SK-N-MC (cell line): ENCODE results near the gene DYRK3.

Source experiments
- DNase-seq: peaks from one replicate; pipeline ENCODE4 v3.0.0-alpha.2; 2011; ENCODE audit warnings: low read depth, low spot score
- H3K27ac ChIP-seq: fragments of 200-600 bp; sonication (generic); 2 replicates; pipeline ENCODE4 v1.5.1; 2016; ENCODE audit warnings: mixed run types
- H3K36me3 ChIP-seq: fragments of 200-600 bp; sonication (generic); 2 replicates; pipeline ENCODE4 v1.6.1; 2017; ENCODE audit warnings: antibody characterized with exemption, low read length, mixed read lengths; ENCODE audit not compliant: insufficient read depth
- H3K4me3 ChIP-seq: fragments of 200-600 bp; sonication (generic); 2 replicates; pipeline ENCODE4 v1.5.1; 2016
- H3K9ac ChIP-seq: fragments of 200-600 bp; sonication (generic); 2 replicates; pipeline ENCODE4 v1.8.0; 2017; ENCODE audit warnings: mixed run types, mixed read lengths; ENCODE audit not compliant: insufficient read length
- H3K9me3 ChIP-seq: fragments of 200-600 bp; sonication (generic); 2 replicates; pipeline ENCODE4 v1.6.1; 2017; ENCODE audit warnings: low read depth, mild to moderate bottlenecking, antibody characterized with exemption, low read length, moderate library complexity, mixed read lengths
- EZH2 ChIP-seq: fragments of 200-600 bp; sonication (generic); IDR thresholded peaks from one replicate; pipeline ENCODE4 v1.6.1; 2017; ENCODE audit warnings: antibody characterized with exemption
- FOXP2 ChIP-seq: optimal IDR thresholded peaks from 2 replicates; pipeline ENCODE3; 2011; ENCODE audit warnings: mild to moderate bottlenecking, moderate library complexity; ENCODE audit not compliant: insufficient read depth; ENCODE audit errors: extremely low read length, control extremely low read depth
- POLR2AphosphoS5 ChIP-seq: IDR thresholded peaks from 2 replicates; pipeline ENCODE4 v1.6.1; 2012; ENCODE audit warnings: mild to moderate bottlenecking, low read depth, low read length, borderline replicate concordance

Gene DYRK3

DNA sequence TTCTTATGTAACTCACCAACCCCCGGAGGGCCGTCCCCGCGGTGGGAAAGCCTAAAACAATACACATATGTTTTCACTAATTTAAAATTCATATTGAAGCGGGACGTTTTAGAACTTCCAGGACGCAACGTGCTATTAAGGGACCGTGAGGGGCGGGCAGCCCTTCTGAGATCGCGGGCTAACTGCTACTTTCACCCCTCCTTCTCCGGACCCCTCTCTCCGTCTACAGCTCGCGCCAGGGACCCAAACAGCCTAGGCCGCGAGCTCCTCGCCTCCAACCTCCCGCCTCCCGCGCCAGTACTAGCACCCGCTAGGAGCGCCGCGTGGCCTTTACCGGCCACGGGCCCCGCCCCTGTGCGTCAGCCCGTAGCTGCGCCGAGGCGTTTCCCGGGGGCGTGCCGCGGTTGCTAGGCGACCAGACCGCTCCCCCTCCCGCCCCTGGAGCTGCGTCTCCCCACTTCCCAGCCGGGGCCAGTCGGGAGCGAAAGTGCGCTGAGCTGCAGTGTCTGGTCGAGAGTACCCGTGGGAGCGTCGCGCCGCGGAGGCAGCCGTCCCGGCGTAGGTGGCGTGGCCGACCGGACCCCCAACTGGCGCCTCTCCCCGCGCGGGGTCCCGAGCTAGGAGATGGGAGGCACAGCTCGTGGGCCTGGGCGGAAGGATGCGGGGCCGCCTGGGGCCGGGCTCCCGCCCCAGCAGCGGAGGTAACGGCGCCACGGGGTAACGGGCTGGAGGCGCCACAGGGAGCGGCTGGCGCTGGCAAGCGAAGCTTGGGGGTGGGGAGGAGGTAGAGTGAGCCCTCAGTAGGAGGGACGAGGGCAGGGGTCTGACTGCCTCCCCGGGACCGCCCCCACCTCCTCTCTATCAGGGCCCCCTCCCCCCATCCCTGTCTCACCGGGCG, at the start of gene DYRK3:
TSS of gene DYRK3 (plus strand) at position 457 of the 898 bp plus-strand sequence. CDS start at position 625, 168 bp downstream.
- TF ChIP-seq FOXP2 (no peak), POLR2AphosphoS5 (peak; percentile 96)
- Histone ChIP-seq H3K4me3 (peak within 1 kb of the TSS; percentile 99), H3K9me3 (no peaks in the 10 kb centered on the region), H3K27ac (peak within 1 kb of the TSS; percentile 83), H3K36me3 (peaks cover 18% of the 10 kb centered on the region), H3K9ac (peak within 1 kb of the TSS; percentile 86)
- DNase-seq: no peak

DNA sequence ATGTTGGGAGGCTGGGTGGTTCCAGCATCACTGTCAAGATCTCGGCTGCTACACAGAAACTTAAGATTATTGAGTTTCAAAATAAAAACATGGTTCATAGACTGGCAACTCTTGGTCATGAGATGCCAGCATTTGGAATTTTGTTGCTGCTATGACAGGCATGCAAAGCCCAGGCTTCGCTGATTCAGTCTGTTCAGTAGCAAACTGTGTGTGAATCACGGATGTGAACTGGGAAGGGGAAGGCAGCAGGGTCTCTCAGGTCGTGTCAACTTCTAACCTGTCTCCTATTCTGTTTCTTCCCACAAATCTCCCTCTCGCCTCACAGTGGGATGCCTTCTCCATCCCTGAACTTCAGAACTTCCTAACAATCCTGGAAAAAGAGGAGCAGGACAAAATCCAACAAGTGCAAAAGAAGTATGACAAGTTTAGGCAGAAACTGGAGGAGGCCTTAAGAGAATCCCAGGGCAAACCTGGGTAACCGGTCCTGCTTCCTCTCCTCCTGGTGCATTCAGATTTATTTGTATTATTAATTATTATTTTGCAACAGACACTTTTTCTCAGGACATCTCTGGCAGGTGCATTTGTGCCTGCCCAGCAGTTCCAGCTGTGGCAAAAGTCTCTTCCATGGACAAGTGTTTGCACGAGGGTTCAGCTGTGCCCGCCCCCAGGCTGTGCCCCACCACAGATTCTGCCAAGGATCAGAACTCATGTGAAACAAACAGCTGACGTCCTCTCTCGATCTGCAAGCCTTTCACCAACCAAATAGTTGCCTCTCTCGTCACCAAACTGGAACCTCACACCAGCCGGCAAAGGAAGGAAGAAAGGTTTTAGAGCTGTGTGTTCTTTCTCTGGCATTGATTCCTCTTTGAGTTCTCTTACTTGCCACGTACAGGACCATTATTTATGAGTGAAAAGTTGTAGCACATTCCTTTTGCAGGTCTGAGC, 48.6 kb upstream of the DYRK3 start:
- no peak for DNase-seq
- TF ChIP-seq POLR2AphosphoS5: no peak
- TF ChIP-seq FOXP2: no peak
- TF ChIP-seq EZH2: no peak
- Histone ChIP-seq H3K9ac (no peak overlapping the region), H3K36me3 (peaks cover 11% of the 10 kb centered on the region; the same call in 1 of the 2 replicates), H3K4me3 (no peak overlapping the region), H3K9me3 (no peaks in the 10 kb centered on the region), H3K27ac (no peak overlapping the region)

DNA sequence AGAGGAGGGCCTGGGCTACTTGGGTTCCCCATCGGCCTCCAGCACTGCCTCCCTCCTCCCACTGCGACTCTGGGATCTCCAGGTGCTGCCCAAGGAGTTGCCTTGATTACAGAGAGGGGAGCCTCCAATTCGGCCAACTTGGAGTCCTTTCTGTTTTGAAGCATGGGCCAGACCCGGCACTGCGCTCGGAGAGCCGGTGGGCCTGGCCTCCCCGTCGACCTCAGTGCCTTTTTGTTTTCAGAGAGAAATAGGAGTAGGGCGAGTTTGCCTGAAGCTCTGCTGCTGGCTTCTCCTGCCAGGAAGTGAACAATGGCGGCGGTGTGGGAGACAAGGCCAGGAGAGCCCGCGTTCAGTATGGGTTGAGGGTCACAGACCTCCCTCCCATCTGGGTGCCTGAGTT, 47.4 kb upstream of the DYRK3 start:
- no peak for DNase-seq
- Histone ChIP-seq H3K27ac (no peak overlapping the region), H3K36me3 (peaks cover 22% of the 10 kb centered on the region; the same call in 1 of the 2 replicates), H3K9me3 (no peaks in the 10 kb centered on the region), H3K4me3 (no peak overlapping the region), H3K9ac (no peak overlapping the region)
- no peak for TF ChIP-seq FOXP2
- TF ChIP-seq POLR2AphosphoS5: no peak
- no peak for TF ChIP-seq EZH2

DNA sequence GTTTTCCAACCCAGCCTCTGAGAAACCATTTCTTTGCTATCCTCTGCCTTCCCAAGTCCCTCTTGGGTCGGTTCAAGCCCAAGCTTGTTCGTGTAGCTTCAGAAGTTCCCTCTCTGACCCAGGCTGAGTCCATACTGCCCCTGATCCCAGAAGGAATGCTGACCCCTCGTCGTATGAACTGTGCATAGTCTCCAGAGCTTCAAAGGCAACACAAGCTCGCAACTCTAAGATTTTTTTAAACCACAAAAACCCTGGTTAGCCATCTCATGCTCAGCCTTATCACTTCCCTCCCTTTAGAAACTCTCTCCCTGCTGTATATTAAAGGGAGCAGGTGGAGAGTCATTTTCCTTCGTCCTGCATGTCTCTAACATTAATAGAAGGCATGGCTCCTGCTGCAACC, 46.8 kb upstream of the DYRK3 start:
- no peak for DNase-seq
- Histone ChIP-seq H3K36me3 (peaks cover 25% of the 10 kb centered on the region; the same call in 1 of the 2 replicates), H3K27ac (no peak overlapping the region), H3K4me3 (no peak overlapping the region), H3K9ac (no peak overlapping the region), H3K9me3 (no peaks in the 10 kb centered on the region)
- no peak for TF ChIP-seq POLR2AphosphoS5
- no peak for TF ChIP-seq FOXP2
- no peak for TF ChIP-seq EZH2

DNA sequence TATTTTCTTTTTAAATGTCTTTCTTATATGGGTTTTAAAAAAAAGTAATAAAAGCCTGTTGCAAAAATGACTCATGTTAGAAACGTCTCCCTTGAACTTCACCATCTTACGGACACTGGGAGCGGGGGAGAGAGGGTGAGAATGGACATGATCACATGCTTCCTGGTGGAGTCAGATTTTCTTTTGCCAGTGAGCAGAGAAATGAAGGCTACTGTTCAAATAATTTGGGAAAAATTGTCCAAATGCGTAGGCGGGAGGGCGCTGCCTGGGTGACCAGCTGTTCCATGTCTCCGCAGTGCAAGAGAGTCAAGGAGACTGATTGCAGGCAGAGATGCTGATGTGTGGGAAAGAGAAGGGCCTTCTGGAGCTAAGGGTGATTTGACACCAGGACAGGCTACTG, 46.1 kb upstream of the DYRK3 start:
- Histone ChIP-seq H3K9ac (no peak overlapping the region), H3K36me3 (peaks cover 32% of the 10 kb centered on the region; the same call in 1 of the 2 replicates)
- DNase-seq: no peak

DNA sequence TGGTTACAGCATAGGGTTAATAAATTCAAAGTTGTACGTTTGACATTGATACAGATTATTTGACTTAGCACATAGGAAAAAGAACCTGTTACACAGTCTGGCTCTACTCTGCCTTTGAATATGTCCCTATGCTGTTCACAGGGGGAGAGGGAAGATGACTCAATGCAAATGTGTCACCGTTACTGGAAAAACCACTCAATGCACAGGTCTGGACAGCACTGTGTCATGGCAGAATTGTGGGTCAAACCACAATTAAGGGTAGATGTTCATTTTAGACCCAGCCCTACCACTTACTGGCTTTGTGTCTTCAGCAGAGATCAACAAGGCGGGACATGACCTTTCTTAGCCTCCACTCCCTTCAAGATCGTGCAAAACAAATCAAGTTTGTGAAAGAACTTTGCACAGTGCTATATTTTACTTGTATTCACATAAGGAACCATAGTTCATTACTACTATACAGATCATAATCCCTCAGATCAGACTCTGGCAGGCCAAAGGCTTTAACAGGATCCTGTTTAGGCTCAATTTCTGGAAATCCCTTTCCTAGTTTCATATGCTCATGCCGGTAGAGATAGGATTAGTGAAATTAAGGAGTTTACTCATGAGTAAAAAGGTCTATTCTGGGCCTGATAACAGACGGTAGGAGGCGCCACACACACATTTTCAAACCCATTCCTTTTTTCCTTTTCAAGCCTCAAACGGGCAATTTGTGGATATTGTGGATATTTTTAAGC, 45.1 kb upstream of the DYRK3 start:
- Histone ChIP-seq H3K36me3 (peaks cover 42% of the 10 kb centered on the region), H3K9ac (no peak overlapping the region), H3K4me3 (no peak overlapping the region), H3K9me3 (no peaks in the 10 kb centered on the region), H3K27ac (no peak overlapping the region)
- DNase-seq: no peak
- TF ChIP-seq FOXP2 (no peak), POLR2AphosphoS5 (no peak), EZH2 (no peak)

More for the DNA sequence above, 46.1 kb upstream of the DYRK3 start:
- no peak overlapping the region for H3K27ac ChIP-seq
- no peaks in the 10 kb centered on the region for H3K9me3 ChIP-seq
- no peak overlapping the region for H3K4me3 ChIP-seq
- TF ChIP-seq POLR2AphosphoS5 (no peak), EZH2 (no peak), FOXP2 (no peak)

DNA sequence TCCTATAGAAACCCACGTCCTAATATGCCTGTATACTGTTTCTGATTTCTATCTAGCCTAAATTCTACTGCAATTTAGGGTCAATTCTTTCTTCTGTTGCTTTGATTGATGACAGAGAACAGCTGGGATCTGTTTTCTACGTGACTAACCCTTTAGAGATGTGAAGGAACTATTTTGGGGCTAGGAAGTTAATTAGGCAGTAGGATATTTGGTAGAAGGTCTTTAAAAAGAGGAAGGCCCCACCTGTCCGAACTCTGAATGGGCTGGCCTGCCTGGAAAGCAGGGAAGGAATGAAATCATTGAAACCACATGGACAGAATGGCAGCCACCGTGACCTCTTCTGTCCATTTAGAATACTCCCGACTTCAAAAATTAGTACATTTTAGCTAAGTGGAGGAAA, 44.1 kb upstream of the DYRK3 start:
- TF ChIP-seq FOXP2 (no peak), POLR2AphosphoS5 (no peak), EZH2 (no peak)
- H3K9ac ChIP-seq: no peak overlapping the region
- no peak overlapping the region for H3K4me3 ChIP-seq
- DNase-seq: no peak
- no peaks in the 10 kb centered on the region for H3K9me3 ChIP-seq
- H3K27ac ChIP-seq: no peak overlapping the region
- H3K36me3 ChIP-seq: peaks cover 52% of the 10 kb centered on the region
